Testis (tissue), 2 donors: Measurements from ENCODE around the gene ARF5.

Experiments
- POLR2A ChIP-seq: fragments of 450-650 bp; IDR thresholded peaks from one replicate; pipeline ENCODE4 v1.6.1; 2017; ENCODE audit warnings: antibody characterized with exemption, mild to moderate bottlenecking, moderate library complexity
- TF ChIP-seq, protein P1 (sequence below), 3 experiments: fragments of 450-650 bp in 2 of 3; fragments of 200-600 bp in 1 of 3; sonication (generic) in 1 of 3; IDR thresholded peaks; one replicate each; pipeline ENCODE4 v1.5.1; 2016 to 2019; ENCODE audit warnings: antibody characterized with exemption in 3 of 3, mild to moderate bottlenecking in 2 of 3, moderate library complexity in 1 of 3

- TF ChIP-seq, protein P1, sequence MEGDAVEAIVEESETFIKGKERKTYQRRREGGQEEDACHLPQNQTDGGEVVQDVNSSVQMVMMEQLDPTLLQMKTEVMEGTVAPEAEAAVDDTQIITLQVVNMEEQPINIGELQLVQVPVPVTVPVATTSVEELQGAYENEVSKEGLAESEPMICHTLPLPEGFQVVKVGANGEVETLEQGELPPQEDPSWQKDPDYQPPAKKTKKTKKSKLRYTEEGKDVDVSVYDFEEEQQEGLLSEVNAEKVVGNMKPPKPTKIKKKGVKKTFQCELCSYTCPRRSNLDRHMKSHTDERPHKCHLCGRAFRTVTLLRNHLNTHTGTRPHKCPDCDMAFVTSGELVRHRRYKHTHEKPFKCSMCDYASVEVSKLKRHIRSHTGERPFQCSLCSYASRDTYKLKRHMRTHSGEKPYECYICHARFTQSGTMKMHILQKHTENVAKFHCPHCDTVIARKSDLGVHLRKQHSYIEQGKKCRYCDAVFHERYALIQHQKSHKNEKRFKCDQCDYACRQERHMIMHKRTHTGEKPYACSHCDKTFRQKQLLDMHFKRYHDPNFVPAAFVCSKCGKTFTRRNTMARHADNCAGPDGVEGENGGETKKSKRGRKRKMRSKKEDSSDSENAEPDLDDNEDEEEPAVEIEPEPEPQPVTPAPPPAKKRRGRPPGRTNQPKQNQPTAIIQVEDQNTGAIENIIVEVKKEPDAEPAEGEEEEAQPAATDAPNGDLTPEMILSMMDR (IDR thresholded peaks at IDR 0.05): no peak
- TF ChIP-seq POLR2A: no peak
Observed at GRCh38 chr7:127598318-127598717, 10.1 kb downstream of the ARF5 start.
